K562 (cell line): ENCODE measurements around the gene VSX2. TPM values are rescaled to one million over a fixed set of nuclear protein-coding genes. Genes with fewer than 3 reads are reported as not detected.

Experiments used
- KDM1A ChIP-seq, 2 experiments: fragments of 450-650 bp; IDR thresholded peaks; 2 replicates each; pipeline ENCODE4 v1.6.1; 2016; ENCODE audit warnings: mild to moderate bottlenecking in 2 of 2
- MNT ChIP-seq, 2 experiments: fragments of 450-650 bp; conservative IDR thresholded peaks; 2 replicates each; pipeline ENCODE4 v1.6.1; 2017; ENCODE audit warnings: mild to moderate bottlenecking in 2 of 2, moderate library complexity in 2 of 2
- NCOR1 ChIP-seq: fragments of 450-650 bp; IDR thresholded peaks from 2 replicates; pipeline ENCODE4 v1.6.1; 2016; ENCODE audit warnings: mild to moderate bottlenecking, moderate library complexity
- NFE2L1 ChIP-seq: fragments of 450-650 bp; IDR thresholded peaks from 2 replicates; pipeline ENCODE4 v1.6.1; 2016; ENCODE audit warnings: missing genetic modification characterization, low read depth, mild to moderate bottlenecking, missing compliant biosample characterization, moderate library complexity, borderline replicate concordance
- NFXL1 ChIP-seq: fragments of 450-650 bp; formaldehyde crosslinking; IDR thresholded peaks from 2 replicates; pipeline ENCODE4 v1.4.0; 2021; ENCODE audit warnings: mild to moderate bottlenecking
- NR1H2 ChIP-seq: sonication (generic); formaldehyde crosslinking; IDR thresholded peaks from 2 replicates; pipeline ENCODE4 v1.4.0; 2020; ENCODE audit warnings: mild to moderate bottlenecking, missing genetic modification reagents
- NR2C2 ChIP-seq, 2 experiments: fragments of 200-800 bp in 1 of 2; sonication (Bioruptor generic) in 1 of 2; sonication (generic) in 1 of 2; formaldehyde crosslinking in 1 of 2; IDR thresholded peaks; 2 replicates each; pipeline versions ENCODE4 v1.6.1 to v1.8.0; 2016 to 2022; ENCODE audit warnings: mild to moderate bottlenecking in 1 of 2, missing compliant biosample characterization in 1 of 2, missing genetic modification characterization in 1 of 2, missing genetic modification reagents in 1 of 2
- NR2F6 ChIP-seq: fragments of 450-650 bp; formaldehyde crosslinking; IDR thresholded peaks from 2 replicates; pipeline ENCODE4 v1.4.0; 2020; ENCODE audit warnings: mild to moderate bottlenecking
- RBFOX2 ChIP-seq: fragments of 200-400 bp; formaldehyde crosslinking; IDR thresholded peaks from 2 replicates; pipeline ENCODE4 v1.6.1; 2017; ENCODE audit warnings: low read depth, mild to moderate bottlenecking, low read length, moderate library complexity
- SP2 ChIP-seq: IDR thresholded peaks from 2 replicates; pipeline ENCODE4 v1.6.1; 2011; ENCODE audit warnings: mild to moderate bottlenecking, low read depth, low read length, moderate library complexity; ENCODE audit not compliant: poor library complexity, severe bottlenecking; ENCODE audit errors: extremely low read depth
- ZNF696 ChIP-seq: fragments of 250-450 bp; sonication (Bioruptor Pico); conservative IDR thresholded peaks from 2 replicates; pipeline ENCODE4 v1.4.0; 2020; ENCODE audit warnings: mild to moderate bottlenecking, moderate library complexity
- polyA plus RNA-seq, 8 experiments: library from polyadenylated mRNA; depleted of rRNA in 4 of 8; stranded (reverse) in 5 of 8; unstranded in 3 of 8; fragments of >200 nt; fragmentation: Nextera tagmentation in 2 of 8; fragmentation: Illumina TruSeq in 1 of 8; extraction: Ambion mirVana in 2 of 8; extraction: Trizol in 1 of 8; gene quantifications; 2 replicates each; pipeline versions ENCODE4 v1.2.1 to v1.2.3, GENCODE V29; 2011 to 2014; ENCODE audit warnings: inconsistent platforms in 1 of 8, missing spikeins in 1 of 8
- total RNA-seq, 7 experiments: library from RNA; depleted of rRNA in 6 of 7; stranded (reverse); fragments of >200 nt in 6 of 7; fragmentation: Illumina TruSeq in 2 of 7; extraction: Trizol in 2 of 7; gene quantifications; 2 replicates each; pipeline versions ENCODE4 v1.2.1 to v1.2.3, GENCODE V29; 2011 to 2021; ENCODE audit warnings: low replicate concordance in 1 of 7
- TF ChIP-seq, protein P1 (sequence below), 2 experiments: IDR thresholded peaks; 2 replicates each; pipeline ENCODE4 v1.6.1; 2011; ENCODE audit warnings: borderline replicate concordance in 1 of 2, control low read depth in 1 of 2, low read depth in 1 of 2, low read length in 1 of 2, mild to moderate bottlenecking in 1 of 2, mixed read lengths in 1 of 2, moderate library complexity in 1 of 2; ENCODE audit not compliant: insufficient read depth in 1 of 2, insufficient read length in 1 of 2, poor library complexity in 1 of 2, severe bottlenecking in 1 of 2; ENCODE audit errors: extremely low read depth in 1 of 2
- TF ChIP-seq, protein P2 (sequence below): fragments of 250-450 bp; sonication (Bioruptor Pico); IDR thresholded peaks from 2 replicates; pipeline ENCODE4 v1.8.0; 2022; ENCODE audit warnings: moderate library complexity, mild to moderate bottlenecking, inconsistent platforms
- TF ChIP-seq, protein P3 (sequence below): fragments of 450-650 bp; formaldehyde crosslinking; IDR thresholded peaks from 2 replicates; pipeline ENCODE4 v1.4.0; 2022; ENCODE audit warnings: missing genetic modification characterization
- TF ChIP-seq, protein P4 (sequence below): sonication (generic); formaldehyde crosslinking; IDR thresholded peaks from 2 replicates; pipeline ENCODE4 v1.8.0; 2022; ENCODE audit warnings: mild to moderate bottlenecking, missing genetic modification reagents
- TF ChIP-seq, protein P5 (sequence below): fragments of 250-450 bp; sonication (Bioruptor Pico); IDR thresholded peaks from 2 replicates; pipeline ENCODE4 v1.8.0; 2021; ENCODE audit warnings: moderate library complexity, mild to moderate bottlenecking, inconsistent platforms

The VSX2 gene
- total and polyA plus RNA-seq, 9 of the 15 experiments (the other 6 are each of a cell fraction or from before 2014, with no cell fraction given), result 0.04 TPM; not detected in 8

DNA sequence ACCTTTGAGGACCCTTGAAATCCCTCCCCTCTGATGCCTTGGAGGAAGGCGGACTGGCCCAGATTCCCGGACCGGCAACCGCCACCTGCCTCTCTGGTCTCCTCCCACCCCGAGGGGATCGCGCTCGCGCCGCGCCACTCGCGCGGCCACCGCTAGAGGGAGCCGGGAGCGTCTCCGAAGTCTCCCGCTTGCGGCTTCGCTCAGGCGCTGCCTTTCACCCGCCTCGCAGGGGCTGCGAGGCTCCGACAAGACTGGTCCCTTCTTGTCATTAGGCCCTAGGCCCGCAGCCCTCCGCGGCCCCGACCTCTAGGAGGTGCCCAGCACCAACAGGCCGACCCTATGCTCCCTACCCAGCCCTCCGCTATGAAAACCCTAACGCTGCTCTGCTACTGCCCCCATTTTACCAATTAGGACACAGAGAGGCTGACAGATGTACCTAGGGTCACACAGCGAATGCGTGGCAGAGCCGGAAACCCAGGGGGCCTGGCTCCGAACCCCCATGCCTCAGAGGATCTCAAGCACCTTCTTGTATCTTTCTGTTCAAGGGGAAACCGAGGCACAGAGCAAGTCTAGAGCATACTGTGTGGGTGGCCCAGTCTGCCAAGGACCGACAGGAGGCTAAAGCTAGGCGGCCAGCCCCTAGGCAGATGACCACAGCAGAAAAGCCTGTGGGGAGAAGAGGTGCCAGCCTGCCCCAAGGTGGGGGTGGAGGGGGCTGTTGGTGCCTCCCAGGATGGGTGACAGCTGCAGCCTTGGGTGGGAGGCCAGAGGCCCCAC is 21.4 kb upstream of the VSX2 start (continued):
- no peak for TF ChIP-seq ZNF696
- TF ChIP-seq MNT (conservative IDR thresholded peaks at IDR 0.05), result 0 out of 4 replicates have a peak, but pooled peaks of 1 of the 2 experiments have one; percentile 19
- no peak for TF ChIP-seq NR2F6 (CRISPR knock-in tag)
- no peak for TF ChIP-seq NR1H2
- no peak for TF ChIP-seq NR2C2 (CRISPR knock-in tag; IDR thresholded peaks at IDR 0.05)
- no peak for TF ChIP-seq NR2C2 (tag; IDR thresholded peaks at IDR 0.05)
- no peak for TF ChIP-seq RBFOX2
- TF ChIP-seq SP2, result no peak
- TF ChIP-seq, protein P1, sequence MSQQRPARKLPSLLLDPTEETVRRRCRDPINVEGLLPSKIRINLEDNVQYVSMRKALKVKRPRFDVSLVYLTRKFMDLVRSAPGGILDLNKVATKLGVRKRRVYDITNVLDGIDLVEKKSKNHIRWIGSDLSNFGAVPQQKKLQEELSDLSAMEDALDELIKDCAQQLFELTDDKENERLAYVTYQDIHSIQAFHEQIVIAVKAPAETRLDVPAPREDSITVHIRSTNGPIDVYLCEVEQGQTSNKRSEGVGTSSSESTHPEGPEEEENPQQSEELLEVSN (IDR thresholded peaks at IDR 0.05; ENCODE audit: borderline replicate concordance in 1 of 2, extremely low read depth in 1 of 2, insufficient read depth in 1 of 2, insufficient read length in 1 of 2, low read depth in 1 of 2, low read length in 1 of 2, poor library complexity in 1 of 2, severe bottlenecking in 1 of 2), result peak; percentile 40 to 85
- no peak for TF ChIP-seq NFXL1
- no peak for TF ChIP-seq NFE2L1
- TF ChIP-seq KDM1A (IDR thresholded peaks at IDR 0.05), result 0 out of 4 replicates have a peak, but pooled peaks of 1 of the 2 experiments have one; percentile 42
- TF ChIP-seq, protein P2, sequence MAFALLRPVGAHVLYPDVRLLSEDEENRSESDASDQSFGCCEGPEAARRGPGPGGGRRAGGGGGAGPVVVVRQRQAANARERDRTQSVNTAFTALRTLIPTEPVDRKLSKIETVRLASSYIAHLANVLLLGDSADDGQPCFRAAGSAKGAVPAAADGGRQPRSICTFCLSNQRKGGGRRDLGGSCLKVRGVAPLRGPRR (CRISPR knock-in tag), result no peak
- TF ChIP-seq, protein P3, sequence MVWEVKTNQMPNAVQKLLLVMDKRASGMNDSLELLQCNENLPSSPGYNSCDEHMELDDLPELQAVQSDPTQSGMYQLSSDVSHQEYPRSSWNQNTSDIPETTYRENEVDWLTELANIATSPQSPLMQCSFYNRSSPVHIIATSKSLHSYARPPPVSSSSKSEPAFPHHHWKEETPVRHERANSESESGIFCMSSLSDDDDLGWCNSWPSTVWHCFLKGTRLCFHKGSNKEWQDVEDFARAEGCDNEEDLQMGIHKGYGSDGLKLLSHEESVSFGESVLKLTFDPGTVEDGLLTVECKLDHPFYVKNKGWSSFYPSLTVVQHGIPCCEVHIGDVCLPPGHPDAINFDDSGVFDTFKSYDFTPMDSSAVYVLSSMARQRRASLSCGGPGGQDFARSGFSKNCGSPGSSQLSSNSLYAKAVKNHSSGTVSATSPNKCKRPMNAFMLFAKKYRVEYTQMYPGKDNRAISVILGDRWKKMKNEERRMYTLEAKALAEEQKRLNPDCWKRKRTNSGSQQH (CRISPR knock-in tag), result no peak
- TF ChIP-seq, protein P4, sequence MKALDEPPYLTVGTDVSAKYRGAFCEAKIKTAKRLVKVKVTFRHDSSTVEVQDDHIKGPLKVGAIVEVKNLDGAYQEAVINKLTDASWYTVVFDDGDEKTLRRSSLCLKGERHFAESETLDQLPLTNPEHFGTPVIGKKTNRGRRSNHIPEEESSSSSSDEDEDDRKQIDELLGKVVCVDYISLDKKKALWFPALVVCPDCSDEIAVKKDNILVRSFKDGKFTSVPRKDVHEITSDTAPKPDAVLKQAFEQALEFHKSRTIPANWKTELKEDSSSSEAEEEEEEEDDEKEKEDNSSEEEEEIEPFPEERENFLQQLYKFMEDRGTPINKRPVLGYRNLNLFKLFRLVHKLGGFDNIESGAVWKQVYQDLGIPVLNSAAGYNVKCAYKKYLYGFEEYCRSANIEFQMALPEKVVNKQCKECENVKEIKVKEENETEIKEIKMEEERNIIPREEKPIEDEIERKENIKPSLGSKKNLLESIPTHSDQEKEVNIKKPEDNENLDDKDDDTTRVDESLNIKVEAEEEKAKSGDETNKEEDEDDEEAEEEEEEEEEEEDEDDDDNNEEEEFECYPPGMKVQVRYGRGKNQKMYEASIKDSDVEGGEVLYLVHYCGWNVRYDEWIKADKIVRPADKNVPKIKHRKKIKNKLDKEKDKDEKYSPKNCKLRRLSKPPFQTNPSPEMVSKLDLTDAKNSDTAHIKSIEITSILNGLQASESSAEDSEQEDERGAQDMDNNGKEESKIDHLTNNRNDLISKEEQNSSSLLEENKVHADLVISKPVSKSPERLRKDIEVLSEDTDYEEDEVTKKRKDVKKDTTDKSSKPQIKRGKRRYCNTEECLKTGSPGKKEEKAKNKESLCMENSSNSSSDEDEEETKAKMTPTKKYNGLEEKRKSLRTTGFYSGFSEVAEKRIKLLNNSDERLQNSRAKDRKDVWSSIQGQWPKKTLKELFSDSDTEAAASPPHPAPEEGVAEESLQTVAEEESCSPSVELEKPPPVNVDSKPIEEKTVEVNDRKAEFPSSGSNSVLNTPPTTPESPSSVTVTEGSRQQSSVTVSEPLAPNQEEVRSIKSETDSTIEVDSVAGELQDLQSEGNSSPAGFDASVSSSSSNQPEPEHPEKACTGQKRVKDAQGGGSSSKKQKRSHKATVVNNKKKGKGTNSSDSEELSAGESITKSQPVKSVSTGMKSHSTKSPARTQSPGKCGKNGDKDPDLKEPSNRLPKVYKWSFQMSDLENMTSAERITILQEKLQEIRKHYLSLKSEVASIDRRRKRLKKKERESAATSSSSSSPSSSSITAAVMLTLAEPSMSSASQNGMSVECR, result no peak
- no peak for TF ChIP-seq NCOR1
- TF ChIP-seq, protein P5, sequence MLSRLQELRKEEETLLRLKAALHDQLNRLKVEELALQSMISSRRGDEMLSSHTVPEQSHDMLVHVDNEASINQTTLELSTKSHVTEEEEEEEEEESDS (CRISPR knock-in tag), result no peak
